CD4-positive, alpha-beta T cell treated with Interleukin-17A for 4 hours (primary cell): ENCODE data around the gene C1orf115.
"Not testable (repeated sequence)": the region's sequence is repeated elsewhere in the genome, so short reads cannot be mapped to it uniquely, and the experiment has no call there.

Source experiments
- DNase-seq: peaks from one replicate; pipeline ENCODE4 v3.0.0-alpha.2; 2020; ENCODE audit warnings: mixed read lengths

The C1orf115 gene

GRCh38 chr1:220694866-220695382 lies 4.8 kb downstream of the C1orf115 start:
- DNase-seq: no peak

GRCh38 chr1:220695426-220695825 lies 5.3 kb downstream of the C1orf115 start:
- no peak for DNase-seq

- DNase-seq: no peak
Observed at GRCh38 chr1:220696226-220696862, 6.2 kb downstream of the C1orf115 start.

- DNase-seq: no peak
Observed at GRCh38 chr1:220696863-220697231, 6.7 kb downstream of the C1orf115 start.

- DNase-seq: no peak
Observed at GRCh38 chr1:220697326-220697725, 7.2 kb downstream of the C1orf115 start.

GRCh38 chr1:220698607-220699016 lies 8.4 kb downstream of the C1orf115 start:
- no peak for DNase-seq

- DNase-seq: no peak
Observed at GRCh38 chr1:220699044-220699443, 8.9 kb downstream of the C1orf115 start.

GRCh38 chr1:220700556-220701179 lies 10.5 kb downstream of the C1orf115 start:
- no peak for DNase-seq

GRCh38 chr1:220701974-220702373 lies 11.8 kb downstream of the C1orf115 start:
- no peak for DNase-seq

GRCh38 chr1:220702733-220703270 lies 12.6 kb downstream of the C1orf115 start:
- no peak for DNase-seq

- no peak for DNase-seq
Observed at GRCh38 chr1:220703305-220703704, 13.1 kb downstream of the C1orf115 start.

- no peak for DNase-seq
Observed at GRCh38 chr1:220705782-220706181, 15.6 kb downstream of the C1orf115 start.

- no peak for DNase-seq
Observed at GRCh38 chr1:220706480-220706879, 16.3 kb downstream of the C1orf115 start.

- no peak for DNase-seq
Observed at GRCh38 chr1:220707160-220707559, 17.0 kb downstream of the C1orf115 start.

- DNase-seq: no peak
Observed at GRCh38 chr1:220708244-220708643, 18.1 kb downstream of the C1orf115 start.

GRCh38 chr1:220708936-220709801 lies 19.0 kb downstream of the C1orf115 start:
- no peak for DNase-seq

- DNase-seq: no peak
Observed at GRCh38 chr1:220710333-220710732, 20.2 kb downstream of the C1orf115 start.

GRCh38 chr1:220711056-220711809 lies 21.1 kb downstream of the C1orf115 start:
- DNase-seq: no peak

GRCh38 chr1:220715986-220716385 lies 25.8 kb downstream of the C1orf115 start:
- DNase-seq: not testable (repeated sequence)

- no peak for DNase-seq
Observed at GRCh38 chr1:220717800-220718640, 27.9 kb downstream of the C1orf115 start.

- not testable (repeated sequence) for DNase-seq
Observed at GRCh38 chr1:220721266-220721665, 31.1 kb downstream of the C1orf115 start.

- no peak for DNase-seq
Observed at GRCh38 chr1:220726634-220727033, 36.5 kb downstream of the C1orf115 start.
